Stimulated activated CD8-positive, alpha-beta memory T cell treated with anti-CD3 and anti-CD28 coated beads, Interleukin-7, amount 100 ng/mL, for 48 hours (primary cell): ENCODE results near the gene C14orf39.
"Not testable (repeated sequence)": the region's sequence is repeated elsewhere in the genome, so short reads cannot be mapped to it uniquely, and the experiment has no call there.

Experiments
- DNase-seq, 2 donors: peaks; one replicate each; pipeline ENCODE4 v3.0.0-alpha.2; 2020; ENCODE audit warnings: low read depth in 1 of 2; ENCODE audit errors: extremely low read depth in 1 of 2

Gene C14orf39

DNA sequence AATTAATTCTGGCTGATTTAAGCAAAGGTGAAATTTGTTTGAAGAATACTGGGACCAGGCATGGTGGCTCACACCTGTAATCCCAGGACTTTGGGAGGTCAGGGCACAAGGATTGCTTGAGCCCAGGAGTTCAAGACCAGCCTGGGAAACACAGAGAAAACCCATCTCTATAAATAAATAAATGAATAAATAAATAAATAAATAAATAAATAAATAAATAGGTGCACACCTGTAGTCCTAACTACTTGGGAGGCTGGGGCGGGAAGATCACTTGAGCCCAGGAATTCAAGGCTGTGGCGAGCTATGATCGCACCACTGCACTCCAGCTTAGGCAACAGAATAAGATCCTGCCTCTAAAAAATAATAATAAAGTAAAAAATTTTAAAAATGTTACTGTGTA lies 4.4 kb upstream of the C14orf39 start:
- no peak for DNase-seq

- DNase-seq: no peak
Observed at GRCh38 chr14:60488175-60488574, 2.3 kb upstream of the C14orf39 start.

DNA sequence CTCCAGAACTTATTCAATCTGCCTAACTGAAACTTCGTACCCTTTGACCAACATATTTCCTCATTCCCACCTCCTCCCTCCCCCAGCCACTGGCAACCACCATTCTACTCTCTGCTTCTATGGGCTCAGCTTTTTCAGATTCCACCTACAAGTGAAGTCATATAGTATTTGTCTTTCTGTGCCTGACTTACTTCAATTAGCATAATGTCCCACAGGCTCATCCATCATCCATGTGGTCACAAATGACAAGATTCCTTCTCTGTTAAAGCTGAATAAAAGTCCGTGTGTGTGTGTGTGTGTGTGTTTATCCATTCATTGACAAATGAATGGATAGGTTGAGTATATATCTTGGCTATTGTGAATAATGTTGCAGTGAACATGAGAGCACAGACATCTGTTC lies 1.3 kb upstream of the C14orf39 start:
- DNase-seq: no peak

- DNase-seq: no peak
Observed at GRCh38 chr14:60485057-60485597, 736 bp downstream of the C14orf39 start.

GRCh38 chr14:60482743-60483142 lies 3.1 kb downstream of the C14orf39 start:
- DNase-seq: no peak

DNA sequence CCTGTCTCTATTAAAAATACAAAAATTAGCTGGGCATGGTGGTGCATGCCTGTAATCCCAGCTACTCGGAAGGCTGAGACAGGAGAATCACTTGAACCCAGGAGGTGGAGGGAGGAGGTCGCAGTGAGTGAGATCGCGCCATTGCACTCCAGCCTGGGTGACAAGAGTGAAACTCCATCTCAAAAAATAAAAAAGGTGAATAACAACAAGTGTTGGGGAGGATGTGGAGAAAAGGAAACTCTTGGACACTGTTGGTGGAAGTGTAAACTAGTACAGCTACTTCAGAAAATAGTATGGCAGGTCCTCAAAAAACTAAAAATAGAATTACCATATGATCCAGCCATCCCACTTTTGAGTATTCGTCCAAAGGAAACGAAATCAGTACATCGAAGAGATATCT lies 5.6 kb downstream of the C14orf39 start:
- DNase-seq: not testable (repeated sequence)

- DNase-seq: no peak
Observed at GRCh38 chr14:60455875-60456274, 30.0 kb downstream of the C14orf39 start.

DNA sequence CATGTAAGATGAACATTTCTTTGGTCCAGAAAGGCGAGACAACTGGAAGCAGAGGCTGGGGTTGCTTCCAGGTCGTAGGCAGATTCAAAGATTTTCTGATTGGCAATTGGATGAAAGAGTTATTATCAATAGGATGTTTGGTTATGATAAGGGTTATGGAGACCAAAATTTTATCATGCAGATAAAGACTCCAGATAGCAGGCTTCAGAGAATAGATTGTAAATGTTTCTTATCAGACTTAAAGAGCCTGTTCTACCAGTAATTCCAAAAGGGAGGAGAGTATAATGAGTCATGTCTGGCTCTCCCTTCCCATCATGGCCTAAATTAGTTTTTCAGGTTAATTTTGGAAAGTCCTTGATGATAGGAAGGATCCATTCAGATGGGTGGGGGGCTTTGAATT lies 55.6 kb downstream of the C14orf39 start:
- DNase-seq: no peak

- DNase-seq: no peak
Observed at GRCh38 chr14:60420050-60420449, 65.8 kb downstream of the C14orf39 start.

GRCh38 chr14:60397550-60397949 lies 88.3 kb downstream of the C14orf39 start:
- DNase-seq: not testable (repeated sequence)

GRCh38 chr14:60396718-60397343 lies 89.0 kb downstream of the C14orf39 start:
- no peak for DNase-seq
